Esophagus mucosa (tissue), 1 donor: ENCODE results near the gene OTULIN. TPM values are rescaled to one million over a fixed set of nuclear protein-coding genes. Genes with fewer than 3 reads are reported as not detected.

Experiments used
- ATAC-seq: fragments of 200-7000 bp; cut with Tn5 transposase; one replicate; pipeline ENCODE4 v1.9.1; 2020
- total RNA-seq: library from RNA; stranded (reverse); gene quantifications from one replicate; pipeline ENCODE4 v1.2.4, GENCODE V29; 2023
- donor health status: DM: yes; HTN: yes; CAD: no.

The OTULIN gene
- total RNA-seq, 1 donor from 2014 or later, result 26.1 TPM

DNA sequence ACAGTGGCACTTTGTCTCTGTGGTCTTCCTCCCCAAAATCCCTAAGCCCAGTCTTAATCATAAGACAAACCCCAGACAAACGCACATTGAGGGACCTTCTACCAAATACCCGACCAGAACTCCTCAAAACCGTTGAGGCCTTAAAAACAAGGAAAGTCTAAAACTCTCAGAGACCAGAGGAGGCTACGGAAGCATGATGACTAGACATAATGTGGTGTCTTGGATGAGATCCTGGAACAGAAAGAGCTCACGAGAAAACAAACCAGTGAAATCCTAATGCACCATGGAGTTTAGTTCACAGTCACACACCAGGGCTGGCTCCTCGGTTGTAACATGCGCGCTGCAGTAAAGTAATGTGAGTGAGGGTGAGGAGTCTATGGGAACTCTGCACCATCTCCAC, 58.4 kb downstream of the OTULIN start:
- ATAC-seq, result no peak

DNA sequence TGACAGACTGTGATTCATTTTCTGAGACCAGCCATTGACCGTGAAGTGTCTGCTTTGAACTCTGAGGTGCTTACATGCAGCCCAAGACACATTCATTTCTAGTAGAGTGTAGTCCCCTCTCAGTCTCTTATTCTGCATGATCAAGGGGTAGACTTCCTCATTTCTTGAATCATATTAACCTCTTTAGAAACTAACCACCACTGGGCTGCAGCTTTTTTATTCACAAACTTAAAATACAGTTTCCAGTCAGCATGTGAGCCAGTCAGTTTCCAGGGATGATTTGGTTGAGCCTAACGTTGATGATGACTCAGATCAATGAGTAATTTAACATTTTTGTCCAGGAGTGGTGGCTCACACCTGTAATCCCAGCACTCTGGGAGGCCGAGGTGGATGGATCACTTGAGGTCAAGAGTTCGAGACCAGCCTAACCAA, 59.2 kb downstream of the OTULIN start:
- ATAC-seq, result no peak

DNA sequence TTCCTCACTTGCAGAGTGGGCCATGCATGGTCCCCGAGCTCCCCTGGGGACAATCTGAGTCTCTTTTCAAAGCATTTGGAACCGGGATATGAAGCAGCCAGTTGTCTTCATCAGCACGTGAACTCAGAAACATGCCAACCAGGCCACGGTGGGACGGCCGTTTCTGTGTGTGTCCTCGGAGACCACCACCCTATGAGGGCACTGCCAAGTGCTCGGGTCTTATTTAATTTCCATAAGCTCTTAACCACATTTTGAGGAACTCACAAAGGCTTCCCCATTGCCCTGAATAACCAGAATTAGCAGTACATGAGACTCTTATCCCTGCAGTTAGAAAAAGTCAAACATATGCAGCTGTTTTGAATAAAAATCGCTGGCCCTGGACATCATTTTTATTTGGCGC, 60.1 kb downstream of the OTULIN start:
- ATAC-seq, result no peak

DNA sequence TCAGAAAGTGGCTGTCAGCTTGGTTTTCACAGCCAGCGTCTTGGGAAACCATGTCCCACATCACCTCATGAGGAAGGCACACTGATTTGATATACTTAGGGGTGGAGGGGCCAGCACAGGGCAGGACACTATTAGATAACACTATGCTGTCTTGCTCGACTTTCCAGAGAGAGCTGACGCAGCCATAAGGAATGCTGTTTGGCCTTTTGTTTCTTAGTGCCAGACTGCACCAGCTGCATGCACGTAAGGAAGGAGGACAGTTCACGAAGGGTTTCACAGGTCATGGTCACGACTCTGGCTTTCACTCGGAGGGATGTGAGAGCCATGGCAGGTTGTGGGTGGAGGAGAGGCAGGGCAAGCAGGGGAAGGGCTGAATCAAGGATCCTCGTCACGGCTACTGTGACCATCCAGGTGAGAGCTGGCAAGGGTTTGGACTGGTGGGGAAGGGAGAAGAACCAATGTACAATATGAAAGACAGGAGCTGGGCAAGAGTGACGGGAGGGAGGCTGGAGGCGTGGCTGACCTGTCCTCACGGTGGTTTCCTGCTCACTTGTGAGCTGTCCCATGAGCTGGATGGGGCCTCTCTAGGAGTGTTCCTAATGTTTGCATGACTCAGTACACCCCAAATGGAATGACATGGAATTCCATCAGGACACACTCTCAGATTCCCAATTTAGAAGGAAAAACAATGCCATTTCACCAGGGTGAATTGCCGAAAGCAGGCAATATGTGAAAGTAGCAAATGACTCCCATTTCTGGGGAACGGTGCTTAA, 61.7 kb downstream of the OTULIN start:
- ATAC-seq, result no peak

DNA sequence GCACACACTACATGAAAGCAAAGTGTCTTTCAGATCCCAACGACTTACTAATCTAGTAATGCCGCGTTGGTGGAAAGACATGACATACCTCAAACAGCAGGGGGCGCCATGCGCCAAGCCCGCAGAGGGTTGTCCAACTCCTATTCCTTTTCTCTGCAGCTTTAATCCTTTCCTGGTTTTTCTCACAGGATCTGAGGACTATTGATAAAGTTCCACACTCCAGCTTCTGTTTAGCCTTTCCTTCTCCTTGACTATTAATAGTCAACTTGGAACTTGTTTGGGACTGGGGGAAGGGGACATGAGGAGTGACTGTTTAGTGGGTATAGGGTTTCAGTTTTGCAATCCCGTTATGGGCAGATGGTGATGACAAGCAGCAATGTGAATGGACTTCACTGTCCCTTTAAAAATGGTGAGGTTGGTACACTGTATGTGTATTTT, 62.9 kb downstream of the OTULIN start:
- peak; percentile 75 for ATAC-seq

DNA sequence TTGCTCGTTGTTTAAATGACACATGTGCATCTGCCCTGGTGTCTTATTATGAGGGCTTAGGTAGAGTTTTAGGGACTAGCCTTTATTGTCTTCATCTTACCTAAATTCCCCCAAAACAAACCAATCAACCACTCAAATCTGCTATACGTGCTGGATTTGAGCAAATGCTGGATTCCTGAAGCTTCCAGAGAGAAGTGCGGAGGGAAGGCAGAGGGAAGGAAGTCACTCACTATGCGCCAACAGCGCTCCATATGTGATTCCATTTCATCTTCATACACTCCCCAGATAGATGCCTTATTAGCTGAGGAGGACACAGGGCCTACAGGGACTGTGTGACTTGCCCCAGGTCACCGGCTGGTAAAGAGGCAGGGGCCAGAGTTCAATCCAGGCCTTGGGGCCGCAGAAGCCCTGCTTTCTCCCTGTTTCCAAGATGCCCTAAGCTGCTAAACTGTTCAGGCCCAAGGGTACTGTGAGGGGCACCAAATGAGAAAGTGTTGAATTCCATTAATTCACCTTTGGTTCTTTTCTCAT, 63.5 kb downstream of the OTULIN start:
- no peak for ATAC-seq

DNA sequence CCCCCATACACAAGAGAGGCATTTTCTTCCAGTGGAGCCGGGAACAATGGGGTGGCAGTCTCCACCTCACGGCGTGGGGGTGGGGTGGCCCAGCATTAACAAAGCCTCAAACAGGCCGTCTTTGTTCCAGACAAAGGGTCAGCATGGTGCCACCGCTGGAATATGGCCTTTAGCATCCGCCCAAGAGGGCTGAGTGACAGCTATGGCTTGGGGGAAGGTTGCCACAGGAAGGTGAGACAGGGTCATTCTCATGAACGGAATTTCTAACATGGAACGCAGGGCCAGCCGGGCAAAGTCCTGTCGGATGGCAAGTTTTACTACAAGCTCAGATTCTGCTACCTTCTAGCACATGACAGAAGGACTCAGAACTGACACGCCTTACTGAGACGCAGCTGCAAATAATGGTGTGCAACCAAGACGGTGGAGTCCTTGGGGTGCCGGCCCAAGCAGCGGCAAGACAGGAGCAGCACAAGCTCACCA, 64.0 kb downstream of the OTULIN start:
- ATAC-seq, result no peak

DNA sequence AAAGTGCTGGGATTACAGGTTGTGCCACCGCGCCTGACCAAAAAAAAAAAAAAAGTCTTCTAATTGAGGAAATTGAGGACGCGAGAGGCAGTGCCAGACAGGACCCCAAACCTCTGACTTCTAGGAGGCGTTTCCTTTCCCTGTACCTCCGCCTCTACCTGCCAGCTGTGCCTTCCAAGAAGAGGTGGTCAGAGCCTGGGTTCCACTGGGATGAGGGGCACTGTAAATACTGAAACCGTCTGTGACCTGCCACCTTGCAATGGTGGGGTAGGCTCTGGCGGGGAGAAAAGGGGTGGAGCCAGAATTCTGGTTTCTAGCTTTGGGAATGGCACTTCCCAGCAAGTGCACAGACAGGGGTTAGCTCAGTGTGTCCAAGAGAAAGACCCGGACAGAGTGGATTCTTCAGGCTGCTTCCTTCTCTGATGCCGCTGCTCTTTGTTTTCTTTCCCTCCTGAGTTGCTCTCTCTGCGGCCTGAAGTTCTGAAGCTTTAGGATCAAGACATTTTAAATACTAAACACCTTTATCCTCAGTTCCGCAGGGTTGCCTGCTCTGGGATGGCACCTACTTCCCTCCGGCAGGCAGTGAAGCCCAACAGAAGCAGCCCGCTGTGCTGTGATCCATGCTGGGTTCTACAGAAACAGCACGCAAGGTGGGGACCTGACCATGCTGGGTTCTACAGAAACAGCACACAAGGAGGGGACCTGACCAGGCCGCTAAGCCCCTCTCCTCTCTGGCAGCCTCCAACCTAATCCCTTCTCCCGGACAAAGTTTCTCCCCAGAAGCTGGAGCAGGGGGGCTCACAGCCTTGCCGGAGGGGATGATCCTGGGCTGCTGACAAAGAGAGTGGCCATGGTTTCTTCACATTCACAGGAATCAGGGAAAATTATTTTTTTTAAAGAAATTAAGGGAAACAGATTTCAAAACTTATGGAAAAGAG, 65.2 kb downstream of the OTULIN start:
- no peak for ATAC-seq

DNA sequence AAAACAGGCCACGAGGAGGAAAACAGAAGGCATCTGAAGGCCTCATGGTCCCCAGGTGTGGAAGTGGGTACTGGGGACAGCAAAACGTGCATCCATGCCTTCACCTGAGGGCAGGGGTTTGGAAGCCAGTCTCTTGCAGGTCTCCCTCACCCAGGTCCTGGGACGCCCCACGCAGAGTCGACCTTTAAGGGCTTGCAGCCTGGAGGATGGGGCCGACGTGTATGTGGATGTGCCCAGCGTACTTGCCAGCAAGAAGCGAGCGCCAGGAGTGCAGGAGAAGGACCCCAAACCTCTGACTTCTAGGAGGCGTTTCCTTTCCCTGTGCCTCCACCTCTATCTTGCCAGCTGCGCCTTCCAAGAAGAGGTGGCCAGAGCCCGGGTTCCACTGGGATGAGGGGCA, 65.9 kb downstream of the OTULIN start:
- no peak for ATAC-seq

DNA sequence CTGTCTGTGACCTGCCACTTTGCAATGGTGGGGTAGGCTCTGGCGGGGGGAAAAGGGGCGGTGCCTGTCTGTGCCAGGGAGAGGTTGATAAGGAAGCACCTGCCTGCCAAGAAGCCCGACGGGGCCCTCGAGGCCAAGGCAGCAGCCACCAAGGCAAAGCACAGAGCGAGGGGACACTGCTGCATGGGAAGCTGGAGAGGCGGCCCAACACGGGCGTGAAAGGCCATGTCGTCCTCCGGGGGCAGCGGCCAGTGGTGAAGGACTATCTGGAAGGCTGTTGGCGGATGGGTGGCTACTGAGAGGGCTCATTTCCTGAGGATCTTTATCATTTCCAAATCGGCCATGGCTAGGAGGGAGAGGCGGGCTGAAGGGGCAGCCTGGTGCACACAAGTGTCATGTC, 66.4 kb downstream of the OTULIN start:
- ATAC-seq, result no peak

DNA sequence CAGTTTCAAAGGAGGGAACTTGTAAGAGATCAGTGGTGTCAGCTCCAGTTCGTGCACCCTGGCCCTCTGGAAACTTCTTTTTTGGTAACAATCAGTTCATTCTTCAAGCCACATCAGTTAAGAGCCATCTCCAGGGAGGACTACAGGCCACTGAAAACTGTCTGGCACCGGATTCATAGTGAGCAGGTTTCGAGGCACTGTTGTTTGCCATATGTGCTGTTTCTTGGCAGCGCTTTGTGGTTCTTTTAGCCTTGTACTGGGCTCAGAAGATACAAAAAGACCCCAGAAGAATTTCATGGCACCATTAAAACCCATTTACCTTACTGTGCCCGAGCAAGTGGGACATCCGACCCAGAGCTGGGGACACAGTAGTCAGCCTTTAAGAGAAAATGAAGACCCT, 68.5 kb downstream of the OTULIN start:
- no peak for ATAC-seq

DNA sequence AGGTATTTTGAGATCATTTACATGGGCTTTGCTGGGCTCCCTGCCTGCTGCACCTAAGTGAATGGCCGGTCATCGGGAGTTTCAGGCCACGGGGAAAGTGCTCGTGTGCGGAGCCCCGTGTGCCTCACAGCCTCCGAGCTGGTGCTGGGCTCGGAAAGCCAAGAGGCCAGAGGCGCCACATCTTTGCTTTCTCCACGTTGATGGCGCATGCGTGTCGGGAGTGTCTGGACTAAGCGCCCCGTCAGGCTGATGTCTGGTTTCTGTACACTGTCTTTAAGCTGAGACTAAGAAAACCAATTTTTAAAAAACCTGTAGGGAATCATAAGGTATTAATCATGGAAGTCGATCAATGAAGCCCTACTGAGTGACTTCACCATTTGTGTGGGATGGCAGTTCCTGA, 69.1 kb downstream of the OTULIN start:
- no peak for ATAC-seq

DNA sequence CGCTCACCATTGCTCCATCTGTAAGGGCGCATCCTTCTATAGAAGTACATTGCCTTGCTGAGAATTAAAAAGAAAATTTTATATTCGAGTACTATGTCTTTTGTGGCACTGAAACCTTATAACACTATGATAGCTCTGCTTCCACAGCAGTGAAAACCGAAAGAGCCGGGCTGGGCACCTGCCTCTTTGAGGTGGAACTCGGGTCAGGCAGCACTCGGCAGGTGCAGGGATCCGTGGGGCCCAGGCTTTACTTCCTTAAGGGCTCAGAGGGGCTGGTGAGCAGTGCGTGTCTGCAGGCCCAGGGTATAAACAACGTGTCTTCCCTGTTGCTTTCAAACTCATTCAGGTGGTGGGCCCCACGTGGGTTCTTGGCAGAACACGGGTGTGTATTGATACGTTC, 69.9 kb downstream of the OTULIN start:
- ATAC-seq, result no peak

DNA sequence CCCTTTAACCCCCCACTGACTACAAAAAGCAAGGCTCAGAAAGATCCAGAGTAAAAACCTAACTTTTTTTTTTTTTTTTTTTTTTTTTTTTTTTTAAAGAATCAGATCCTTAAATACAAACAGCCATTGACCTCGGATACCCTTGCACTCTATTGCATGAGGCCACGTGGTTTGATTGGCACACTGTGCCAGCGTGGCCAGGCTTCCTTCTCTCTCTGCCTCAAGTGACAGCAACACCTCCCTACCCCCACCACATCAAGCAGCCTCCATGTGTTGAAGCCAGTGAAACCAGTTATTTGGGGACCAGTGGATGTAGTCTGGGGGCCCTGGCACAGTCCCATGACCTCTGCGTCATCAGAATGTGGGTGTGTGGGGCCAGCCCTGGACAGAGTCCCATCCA, 71.4 kb downstream of the OTULIN start:
- no peak for ATAC-seq

DNA sequence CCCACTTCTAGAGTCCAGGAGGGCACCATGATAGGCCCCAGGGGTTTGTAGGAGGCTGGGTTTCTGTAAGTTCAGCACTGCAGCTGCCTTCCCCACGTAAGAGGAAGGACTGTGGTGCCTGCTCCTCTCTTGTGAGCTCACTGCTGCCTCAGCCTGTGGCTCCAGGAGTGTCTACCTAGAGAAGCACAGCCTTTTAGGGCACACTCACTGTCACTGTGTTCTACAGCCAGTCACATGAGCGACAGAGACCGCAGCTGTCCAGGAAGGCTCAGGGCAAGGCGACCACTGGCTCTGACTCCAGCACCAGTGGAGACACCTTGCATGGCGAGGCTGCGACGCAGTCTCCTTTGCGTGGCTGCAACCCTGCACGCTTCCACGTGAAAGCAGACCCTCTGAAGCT, 72.8 kb downstream of the OTULIN start:
- ATAC-seq, result no peak

DNA sequence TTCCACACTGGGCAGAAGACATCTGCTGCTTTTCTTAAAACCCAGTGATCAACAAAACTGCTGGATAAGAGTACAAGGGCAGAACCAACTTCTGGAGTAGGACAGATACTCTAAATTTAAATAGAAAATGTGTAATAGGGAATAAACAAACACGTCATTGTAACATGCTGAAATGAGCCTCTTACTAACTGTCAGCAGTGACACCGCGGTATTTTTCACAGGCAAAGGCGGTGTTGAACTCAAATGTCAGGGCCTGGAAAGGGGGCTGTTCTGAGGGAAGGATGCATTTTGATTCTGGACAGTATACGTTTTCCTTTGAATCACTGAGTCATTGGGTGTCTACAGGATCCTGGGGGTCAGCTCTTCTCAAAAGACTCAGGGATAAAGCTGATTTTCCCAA, 73.5 kb downstream of the OTULIN start:
- ATAC-seq, result no peak

DNA sequence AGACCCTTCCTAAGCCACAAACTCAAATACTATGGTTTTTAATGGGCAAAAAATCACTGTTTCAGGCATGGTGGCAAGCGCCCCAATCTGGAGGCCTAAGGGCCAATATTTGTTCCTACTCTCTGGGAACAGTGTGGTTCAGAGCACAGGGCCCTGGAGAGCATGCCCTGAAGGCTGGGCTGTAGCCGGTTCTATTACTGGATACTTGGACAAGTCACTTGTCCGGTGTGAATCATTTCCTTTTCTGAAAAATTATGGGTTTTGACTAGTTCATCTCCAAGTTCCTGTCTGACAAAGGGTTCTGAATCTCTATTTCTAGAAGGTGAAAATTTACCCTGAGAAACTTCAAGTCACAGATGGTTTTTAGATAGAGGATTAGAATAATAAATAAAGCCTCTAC, 75.0 kb downstream of the OTULIN start:
- ATAC-seq, result no peak

DNA sequence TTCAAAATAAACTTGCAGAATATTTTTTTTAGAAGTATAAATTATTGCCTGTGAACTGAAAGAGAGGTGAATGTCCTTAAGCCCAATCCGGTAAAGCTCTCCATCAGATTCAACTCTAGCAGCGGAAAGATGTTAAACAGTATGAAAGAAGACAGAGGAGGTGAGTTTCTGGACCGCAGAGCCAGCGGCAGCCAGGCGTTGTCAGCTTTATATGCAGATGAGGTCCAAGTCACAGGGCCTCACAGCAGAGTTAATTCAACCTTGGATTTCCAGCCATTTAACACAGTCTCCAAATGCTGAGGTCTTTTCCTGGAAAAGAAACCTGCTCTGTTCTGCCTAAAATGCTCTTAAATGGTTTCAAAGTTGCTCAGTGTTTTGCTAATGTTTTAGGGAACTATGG, 75.5 kb downstream of the OTULIN start:
- no peak for ATAC-seq

DNA sequence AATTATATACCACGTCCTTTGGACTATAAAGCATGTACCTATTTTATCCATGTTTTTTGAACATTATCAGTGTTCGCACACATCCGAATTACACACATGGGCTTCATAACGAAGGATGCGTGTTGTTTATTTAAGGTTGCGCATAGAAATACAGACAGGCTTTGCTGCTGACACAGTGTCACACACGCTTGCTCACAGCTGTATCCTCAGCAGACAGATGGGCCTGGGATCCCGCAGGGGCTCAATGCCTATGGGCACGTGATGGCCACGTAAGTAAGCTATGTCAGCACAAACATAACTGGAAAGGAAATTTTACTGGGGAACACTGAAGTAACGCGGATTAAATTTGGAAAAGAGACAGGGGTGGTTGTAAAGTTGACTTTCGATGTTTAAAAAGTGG, 76.6 kb downstream of the OTULIN start:
- no peak for ATAC-seq

DNA sequence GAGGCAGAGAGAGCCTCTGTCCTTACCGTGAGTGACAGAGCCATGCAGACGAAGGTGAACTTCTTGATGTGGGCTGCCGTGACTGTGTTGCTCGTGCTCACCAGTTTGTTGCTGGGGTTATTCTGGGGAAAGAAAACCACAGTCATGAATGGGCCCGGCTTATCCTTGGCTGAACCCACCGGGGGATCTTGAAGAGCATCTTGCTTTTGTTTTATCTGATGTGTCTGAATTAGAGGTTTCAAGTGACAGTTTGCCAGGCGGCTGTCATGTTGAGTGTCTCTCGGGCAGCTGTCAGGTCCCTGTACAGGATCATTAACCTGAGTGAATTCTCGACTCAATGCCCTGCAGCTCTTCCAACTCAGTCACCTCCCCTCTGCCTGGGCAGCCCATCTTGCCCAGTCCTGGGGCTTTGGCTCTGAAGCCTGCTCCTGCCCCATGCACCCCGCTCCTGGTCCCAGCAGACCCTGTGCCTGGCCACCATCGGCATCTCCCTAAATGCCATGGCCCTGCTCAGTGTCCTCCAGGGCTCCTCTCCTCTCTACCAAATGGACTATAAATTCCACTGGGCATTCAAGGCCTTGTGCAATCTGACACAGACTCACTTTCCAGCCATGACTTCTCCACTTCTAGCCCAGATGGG, 77.4 kb downstream of the OTULIN start:
- ATAC-seq, result peak; percentile 17

DNA sequence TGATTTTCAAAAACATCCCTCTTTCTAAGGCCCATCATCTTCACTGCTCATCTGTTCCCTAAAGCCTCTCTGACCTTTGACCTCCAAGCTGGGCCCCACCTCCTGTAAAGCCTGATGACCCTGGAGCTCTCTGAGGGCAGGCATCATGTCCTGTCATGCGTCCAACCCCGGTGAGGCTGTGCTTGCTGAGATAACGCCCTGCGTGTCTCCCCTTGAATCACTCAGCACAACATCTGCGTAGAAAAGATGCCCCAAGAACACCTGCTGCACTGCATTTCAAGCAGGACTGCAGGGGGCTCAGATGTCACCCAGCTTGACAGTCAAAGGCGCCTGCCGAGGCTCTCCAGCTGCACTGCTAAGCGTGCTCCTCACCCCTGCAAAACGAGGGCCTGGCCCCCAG, 78.0 kb downstream of the OTULIN start:
- no peak for ATAC-seq

DNA sequence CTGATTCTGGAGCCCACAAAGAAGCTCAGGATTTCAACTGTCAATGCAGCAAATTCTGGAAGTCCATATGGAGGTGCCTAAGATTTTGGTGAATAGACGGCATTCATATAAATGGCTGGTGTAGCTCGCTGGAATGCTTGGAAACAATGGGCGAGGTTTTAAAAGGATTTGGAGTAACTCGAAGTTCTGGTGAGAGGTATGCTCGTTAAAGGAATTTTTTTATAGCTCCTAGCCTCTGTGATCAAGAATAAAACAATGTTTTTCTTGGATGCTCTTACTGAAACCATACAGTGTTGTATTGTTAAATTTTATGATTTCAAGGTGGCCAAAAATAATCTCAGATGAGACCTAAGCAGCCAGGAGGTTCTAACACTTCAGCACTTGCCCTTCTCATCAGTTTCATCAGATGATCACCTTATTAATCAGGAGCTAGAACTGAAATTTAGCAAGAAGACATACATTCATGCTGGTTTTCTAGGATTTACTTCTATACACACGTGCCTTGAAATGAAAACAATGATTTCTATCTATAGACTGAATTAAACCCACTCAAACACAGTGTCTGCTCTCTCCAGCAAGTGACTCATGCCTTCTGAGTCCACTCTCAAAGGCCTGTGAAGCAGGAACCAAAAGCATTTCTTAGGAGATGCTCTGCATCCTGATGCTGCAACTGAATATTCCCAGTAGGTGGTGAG, 79.2 kb downstream of the OTULIN start:
- ATAC-seq, result no peak
